ENCODE measurements around the gene CFAP91.

The CFAP91 gene
- total RNA-seq: 0.35 to 0.48 reads per million in 2 experiments

DNA sequence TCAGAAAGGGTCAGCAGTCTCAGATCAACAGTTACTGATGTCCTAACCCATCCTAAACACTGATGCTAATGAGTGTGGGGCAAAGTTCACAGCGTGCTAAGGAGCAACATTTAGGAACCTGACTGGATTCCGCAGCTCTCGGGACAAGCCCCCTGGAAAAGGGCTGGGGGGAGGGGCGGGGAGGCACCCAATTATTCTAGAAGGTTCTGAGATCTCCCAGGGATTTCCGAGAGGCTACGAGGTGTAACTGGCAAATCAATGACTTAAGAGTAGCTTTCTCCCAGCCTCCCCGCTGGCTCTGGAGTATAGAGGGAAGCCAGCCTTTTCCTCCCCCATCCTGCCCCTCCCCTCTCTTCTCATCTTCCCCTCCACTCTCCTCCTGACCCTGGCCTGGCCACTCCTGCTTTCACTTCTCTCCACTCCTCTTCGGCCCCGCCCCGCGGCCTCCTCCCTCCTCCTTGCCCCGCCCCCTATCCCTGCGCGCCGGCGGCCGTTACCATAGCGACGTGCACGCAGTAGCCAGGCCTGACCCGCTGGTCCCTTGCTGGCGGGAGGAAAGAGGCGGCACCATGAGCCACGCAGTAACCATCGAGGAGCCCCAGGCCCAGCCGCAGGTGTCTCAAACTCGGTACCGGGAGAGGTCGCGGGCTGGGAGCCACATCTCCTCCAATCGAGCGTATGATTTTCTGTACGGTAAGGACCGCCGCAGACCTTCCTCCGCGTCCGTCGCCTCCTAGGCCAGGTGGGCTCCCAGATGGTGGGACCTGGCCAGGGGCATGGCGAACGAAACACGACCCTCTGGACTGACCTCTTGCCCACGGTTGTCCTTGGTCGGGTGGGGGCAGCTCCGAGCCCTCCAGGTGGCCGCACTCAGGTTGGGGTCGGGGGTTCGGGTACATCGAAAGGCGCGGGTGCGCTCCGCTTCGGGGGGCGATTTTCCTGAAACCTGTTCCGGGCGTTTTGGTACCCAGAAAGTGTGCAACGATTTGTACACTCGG is at the start of gene CFAP91:
Gene CFAP91, plus strand, starts transcription at position 493 of the 998 bp plus-strand sequence. Its CDS starts 77 bp downstream, at position 570.
- peak; percentile 73 for DNase-seq (ENCODE audit: low read depth)

DNA sequence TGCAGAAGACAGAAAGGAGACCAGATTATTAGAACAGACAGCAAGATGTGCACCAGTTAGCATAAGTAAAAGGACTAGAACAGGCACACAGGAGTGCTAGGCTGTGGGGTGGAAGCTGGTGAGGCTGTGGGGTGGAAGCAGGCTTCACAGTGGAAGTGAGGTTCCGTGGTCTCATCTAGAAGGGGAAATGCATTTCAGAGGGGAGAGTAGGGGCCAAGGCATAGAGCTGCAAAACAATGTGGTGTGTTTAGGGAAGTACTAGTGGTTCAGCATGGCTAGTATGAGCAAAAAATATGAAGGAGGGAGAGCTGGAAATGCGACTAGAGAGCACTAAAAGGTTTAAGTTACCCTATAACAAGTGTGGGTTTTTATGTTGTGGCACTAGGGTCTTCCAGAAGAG is 48.9 kb upstream of the CFAP91 start:
- no peak for DNase-seq (ENCODE audit: low read depth)

DNA sequence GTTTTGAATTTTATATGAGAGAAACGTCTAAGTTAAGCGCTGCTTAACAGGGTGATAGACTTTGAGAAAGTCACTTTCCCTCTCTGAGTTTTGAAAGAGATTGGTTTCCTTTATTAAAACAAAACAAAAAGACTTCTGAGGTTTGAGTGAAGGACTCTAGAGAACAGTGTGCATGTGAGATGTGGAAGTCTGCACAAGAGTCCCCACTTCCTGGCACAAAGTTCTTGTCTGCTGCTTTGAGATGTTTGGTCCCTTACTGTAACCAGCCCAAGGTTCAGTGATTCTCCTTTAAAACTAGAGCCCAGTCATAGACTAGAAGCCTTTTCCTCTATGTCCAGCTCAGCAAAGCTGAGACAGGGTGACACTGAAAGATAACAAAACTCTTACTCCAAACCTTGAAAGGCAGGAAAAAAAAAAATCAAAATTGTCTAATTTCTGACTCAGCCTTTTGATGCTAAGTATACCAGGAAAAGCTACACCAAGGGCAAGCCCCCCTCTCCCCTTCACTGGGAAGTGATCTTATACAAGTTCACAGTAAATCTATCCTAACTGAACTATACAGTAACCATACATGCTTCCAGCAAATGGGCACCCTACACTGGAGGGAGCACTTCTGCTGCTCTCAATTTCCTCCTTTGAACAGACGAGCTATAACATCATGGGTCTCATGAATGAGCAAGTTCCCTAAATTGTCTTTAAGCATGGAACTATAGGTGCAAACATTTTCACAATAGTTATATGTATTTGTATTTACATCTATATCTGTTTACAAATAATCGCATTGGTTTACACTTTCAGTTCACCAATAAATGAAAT is 44.7 kb upstream of the CFAP91 start:
- no peak for DNase-seq (ENCODE audit: low read depth)

DNA sequence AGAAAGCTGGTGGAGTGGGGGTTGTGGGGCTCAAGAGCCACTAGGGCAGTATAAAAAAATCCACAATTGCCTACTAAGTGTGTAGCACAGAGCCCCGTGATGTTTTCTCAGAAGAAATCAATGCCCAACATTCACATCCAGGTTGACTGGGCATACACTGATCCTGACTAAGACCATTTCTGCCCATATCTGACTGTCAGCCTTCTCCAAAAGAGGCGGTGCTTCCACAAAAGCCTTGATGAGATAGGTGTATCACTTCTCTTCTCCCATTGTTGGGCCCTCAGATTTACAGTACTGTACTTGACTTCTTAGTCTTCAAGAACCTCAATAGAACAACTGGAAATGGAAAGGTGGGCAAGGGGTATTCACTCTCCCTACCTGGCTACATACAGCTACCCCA is 43.8 kb upstream of the CFAP91 start:
- no peak for DNase-seq (ENCODE audit: low read depth)

DNA sequence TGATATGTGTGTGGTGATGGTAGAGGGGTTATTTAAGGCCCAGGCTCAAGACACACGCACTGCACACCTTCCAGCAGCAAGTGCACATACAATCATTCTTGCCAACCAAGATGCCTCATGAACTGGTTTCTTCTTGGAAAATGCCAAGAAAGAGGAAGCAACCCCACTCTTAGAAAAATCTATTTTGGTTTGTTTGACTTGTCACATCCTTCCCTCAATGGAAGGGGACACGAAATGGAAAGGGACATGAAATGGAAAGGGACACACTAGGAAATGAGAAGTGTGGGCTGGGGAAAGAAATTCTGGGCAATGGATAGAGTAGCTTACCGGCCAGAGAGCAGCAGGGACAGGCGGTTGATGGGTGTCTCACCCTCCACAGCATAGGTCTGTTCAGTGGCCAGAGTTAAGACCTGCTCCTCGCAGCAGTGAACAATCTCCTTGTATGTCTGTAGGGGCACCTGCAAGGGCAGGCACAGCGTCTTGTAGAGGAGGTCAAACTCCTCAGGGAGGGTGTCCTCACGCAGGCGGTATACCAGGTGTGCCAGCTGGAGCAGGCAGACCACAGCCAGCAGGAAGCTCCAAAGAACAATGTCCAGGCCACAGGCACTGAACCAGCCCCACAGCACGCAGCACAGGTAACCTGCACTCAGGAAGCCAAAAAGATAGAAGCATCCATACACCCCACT is 43.1 kb upstream of the CFAP91 start:
- no peak for DNase-seq (ENCODE audit: low read depth)

DNA sequence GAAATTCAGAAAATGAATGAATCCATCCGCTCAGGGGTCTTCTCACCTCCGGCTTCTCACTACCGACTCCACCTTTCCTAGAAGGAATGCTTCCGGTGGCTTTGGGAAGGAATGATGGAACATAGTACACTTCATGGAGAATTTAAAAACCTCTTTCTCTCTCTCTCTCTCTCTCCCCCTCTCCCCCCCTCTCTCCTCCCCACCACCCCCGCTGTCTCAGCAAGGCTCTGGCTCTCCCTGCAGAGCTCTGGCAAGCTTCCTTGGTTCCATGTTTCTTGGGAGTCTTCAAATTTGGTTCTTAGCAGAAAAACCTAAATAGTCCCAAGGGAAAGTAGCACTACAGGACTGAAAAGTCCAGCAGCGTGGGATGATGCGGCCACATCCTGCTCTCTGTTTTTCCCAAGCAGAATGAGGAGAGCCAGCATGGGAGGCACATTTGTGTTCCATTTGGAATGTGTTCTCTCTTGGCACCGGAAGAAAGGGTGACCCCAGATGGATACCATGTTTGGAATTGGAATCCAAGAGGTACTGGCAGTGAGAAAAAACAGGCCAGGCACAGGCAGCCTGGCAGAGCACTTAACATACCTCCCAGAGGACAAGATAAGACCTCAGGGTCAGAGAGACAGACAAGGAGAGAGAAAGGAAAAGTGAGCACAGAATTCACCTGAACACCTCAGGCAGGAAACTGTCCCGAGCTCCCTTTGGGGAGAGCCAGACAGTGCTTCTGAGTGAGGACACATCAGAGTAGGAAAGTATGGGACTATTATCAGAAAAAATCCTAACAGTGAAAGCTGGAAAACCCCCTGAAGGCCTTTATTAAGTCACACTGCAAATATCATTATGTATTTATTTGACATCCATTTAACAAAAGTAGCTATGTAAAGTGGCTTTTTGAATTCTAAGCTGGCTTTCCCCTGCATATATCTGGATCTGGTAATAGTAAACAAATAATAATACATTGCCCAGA is 42.1 kb upstream of the CFAP91 start, which contains the start of gene POPDC2:
Gene POPDC2, minus strand, starts transcription at position 116 of the 967 bp plus-strand sequence. CDS start 166 bp downstream, outside the sequence.
- no peak for DNase-seq (ENCODE audit: low read depth)

DNA sequence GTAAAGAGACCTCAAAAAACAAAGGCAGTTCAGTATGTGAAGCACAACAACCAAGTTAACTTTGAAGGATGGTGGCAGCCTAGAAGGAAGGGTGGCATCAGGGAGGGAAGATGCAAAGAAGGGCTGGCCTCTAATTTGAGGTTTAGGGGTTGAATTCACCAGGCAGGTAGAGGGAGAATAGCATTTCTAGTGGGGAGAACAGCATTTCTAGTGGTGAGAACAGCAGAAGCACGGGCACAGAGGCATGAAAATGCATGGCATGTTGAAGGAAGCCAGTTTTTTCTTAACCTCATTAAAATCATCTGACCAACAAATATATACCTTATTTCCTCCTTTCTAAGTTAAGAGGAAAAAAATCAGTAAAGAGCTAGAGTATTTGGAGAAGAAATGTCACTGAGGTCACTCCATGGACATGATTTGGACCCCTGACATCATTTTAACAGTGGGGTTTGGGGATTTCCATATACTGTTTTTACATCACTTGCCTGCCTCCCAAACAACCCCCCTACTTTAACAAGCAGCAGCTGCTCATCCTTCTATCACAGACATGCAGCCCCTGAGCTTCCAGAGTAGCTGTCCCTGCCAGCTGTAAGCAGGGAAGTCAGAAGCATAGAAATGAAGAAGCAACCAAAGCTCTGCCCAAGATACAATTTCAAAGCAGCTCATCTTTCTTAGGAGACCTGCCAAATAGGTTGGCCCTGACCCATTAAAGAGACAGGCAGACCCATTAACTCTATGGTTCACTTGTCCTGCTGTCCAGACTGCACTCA is 40.0 kb upstream of the CFAP91 start:
- no peak for DNase-seq (ENCODE audit: low read depth)

DNA sequence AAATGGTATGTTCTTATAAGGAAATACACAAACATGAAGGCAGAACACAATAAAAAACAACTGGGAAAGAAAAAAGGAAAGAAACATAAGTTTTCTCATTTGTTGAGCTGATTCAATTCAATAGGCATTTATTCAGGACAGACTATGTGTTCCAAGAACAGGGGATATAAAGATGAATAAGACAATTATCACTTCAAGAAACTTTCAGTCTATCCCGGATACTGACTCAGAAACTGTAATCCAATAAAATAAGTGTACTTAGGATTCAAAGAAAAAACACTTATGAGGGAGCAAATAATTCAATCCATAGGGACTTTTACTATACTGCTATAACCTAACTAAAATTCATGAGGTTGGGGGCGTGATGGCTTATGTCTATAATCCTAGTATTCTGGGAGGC is 38.9 kb upstream of the CFAP91 start:
- DNase-seq (ENCODE audit: low read depth): no peak

DNA sequence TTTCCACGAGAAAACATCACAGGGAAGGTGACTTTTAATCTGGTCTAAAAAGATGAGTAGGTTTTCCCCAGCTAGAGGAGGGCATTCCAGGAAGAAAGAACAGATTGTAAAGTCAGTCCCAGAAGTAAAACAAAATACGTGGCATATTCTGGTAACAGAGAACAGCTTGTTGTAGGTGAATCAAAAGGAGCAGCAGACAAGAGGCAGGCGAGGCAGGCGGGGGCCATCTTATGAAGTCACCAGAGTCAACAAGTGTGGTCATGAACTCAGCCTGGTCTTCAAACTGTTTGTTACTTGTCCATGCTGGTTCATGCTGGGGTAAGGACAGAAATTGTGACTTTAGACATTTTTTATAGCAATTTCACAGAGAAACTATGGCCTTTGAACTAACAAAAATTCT is 38.5 kb upstream of the CFAP91 start:
- no peak for DNase-seq (ENCODE audit: low read depth)

DNA sequence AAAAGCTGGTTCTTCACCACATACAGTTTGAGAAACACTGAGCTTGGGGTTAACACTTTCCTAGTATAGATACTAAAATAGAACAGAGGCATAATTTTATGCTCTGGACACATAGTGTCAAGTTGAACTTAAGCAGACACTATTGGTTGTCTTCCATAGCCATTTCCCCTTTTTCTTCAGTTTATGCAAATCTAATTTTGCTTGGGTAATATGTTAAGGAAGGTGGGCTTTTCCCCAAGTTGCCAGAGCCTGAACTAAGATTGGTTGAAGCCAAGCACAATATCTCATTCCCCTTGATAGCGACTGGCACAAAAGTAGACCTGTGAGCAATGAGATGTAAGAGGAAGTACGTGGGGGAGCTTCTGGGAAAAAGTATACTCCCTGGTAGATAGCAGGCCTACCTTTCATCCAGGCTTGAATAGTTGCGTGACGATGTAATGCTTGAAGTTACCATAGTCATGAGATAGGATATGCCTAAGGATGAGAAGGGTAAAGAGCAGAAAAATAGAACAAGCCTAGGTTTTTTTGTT is 37.9 kb upstream of the CFAP91 start:
- no peak for DNase-seq (ENCODE audit: low read depth)

DNA sequence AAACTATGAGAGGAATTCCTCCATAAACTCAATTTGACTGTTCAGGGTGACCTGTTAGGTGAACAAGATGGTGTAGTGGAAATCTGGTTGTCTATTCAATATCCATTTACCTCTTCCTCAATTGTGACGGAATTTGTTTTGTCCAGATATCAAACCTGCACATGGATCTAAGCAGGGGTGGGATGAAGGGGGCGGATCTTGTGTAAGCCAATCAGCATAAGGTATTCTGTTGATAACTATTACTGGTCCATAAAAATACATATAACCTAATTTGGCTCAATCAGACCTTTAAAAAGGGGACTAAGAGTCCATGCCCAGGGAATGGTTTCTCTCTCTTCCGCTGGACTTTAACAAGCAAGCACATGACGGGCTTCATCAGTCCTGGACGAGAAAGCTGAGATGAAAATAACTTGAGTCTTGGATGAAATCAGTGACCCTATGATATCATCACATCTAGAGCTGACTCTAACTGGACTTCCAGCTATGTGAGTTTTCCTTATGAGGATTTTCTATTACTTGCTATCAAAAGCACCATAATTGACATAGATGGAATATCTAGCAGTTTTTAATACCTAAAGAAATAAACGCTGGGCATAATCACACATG is 36.8 kb upstream of the CFAP91 start:
- no peak for DNase-seq (ENCODE audit: low read depth)

DNA sequence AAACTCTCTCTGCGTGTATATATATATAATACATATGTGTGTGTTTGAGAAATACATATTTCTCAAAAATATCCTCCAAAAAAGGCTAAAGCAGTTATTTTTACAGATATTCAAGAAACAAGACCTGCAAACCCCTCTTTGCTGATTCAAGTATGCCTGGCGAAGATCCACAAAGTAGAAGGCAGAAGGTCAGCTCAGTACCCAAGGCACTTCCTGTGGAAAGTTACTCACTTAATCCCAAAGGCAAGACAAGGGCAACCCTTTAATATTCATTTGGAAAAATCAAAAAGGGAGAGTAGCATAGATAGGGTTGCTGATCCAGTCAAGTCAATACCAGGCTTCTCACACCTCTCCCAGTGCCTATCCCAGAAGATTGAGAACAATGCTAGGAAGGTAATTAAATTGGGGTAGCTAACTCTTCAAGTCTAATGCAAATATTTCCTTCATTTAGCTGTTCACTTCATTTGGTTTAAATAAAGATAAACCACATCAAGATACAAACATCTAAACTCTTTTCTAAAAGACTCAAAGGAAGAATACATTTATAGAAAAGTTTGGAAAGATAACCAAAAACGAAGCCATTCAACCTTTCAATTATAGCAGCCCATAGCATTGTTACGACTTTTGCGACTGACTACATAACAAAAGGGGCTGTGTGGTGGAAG is 32.8 kb upstream of the CFAP91 start:
- no peak for DNase-seq (ENCODE audit: low read depth)

DNA sequence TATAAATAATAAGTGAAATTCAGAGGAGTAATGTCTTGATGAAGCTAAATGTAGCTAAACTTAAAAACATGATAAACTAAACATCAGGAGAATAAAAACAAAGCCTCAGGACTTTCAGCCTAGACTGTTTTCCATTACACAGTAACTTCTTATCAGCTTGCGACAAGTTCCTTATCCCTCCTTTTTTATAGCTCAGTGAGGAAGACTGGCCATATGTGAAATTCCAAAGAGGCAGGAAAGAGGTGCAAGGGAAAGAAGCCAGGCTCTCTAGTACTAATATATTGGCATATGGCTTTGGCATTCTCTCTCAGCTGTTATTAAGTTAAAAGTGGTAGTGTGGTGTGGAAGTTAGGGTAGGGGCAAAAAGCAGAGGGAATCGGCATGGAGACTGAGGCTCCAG is 30.0 kb upstream of the CFAP91 start:
- DNase-seq (ENCODE audit: low read depth): no peak

DNA sequence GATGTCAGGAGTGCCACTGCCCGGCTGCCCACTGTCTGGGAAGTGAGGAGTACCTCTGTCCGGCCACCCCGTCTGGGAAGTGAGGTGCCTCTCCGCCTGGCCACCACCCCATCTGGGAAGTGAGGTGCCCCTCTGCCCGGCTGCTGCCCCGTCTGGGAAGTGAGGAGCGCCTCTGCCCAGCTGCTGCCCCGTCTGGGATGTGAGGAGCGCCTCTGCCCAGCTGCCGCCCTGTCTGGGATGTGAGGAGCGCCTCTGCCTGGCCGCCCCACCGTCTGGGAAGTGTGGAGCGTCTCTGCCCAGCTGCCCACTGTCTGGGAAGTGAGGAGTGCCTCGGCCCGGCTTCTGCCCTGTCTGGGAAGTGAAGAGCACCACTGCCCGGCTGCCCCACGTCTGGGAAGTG is 28.9 kb upstream of the CFAP91 start:
- DNase-seq (ENCODE audit: low read depth): no peak

DNA sequence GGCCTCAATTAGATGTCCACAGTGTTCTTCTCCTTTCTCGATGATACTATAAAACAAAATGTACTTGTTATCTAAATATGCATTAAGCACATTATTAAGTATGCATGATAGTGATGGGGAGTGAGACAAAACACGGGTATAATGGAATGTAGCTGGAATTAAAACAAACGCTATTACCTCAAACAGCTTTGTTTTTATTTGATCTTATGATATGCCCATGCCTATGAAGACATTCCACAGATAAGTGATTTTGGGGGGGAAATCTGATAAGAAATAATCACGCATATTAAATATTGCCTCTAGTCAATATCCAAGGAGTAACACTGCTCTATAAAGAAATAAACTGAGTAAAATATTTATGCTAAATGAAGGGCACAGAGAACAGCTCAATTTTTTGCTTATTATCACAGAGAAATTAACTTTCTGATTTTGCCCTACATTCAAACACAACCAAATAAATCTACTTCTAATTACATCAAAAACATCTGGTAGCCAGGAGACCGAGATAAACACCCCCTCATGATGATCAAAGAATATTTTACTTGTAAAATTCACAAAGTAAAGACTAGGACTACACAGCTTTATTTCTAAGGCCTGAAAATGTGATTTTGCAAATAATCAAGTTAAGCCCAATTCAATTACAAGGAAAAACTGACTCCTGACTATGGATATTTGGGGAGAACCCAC is 27.5 kb upstream of the CFAP91 start:
- no peak for DNase-seq (ENCODE audit: low read depth)

DNA sequence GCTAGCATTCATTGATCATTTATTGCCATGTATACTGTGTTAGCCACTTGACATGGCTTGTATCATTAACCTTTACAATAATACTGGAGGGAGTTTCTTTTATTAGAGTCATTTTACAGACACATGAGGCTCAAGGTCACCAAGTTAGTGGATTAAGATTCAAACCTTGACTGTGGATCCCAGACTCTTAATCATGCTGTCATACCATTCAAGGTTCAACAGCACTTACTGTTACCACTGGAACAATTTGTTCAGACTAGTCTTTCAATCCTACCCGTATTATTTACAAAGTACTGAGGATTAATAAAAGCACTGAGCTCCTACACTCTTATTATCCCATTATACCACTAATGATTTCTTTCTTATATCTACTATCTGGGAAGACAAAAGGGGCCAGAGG is 26.8 kb upstream of the CFAP91 start:
- DNase-seq (ENCODE audit: low read depth): no peak

DNA sequence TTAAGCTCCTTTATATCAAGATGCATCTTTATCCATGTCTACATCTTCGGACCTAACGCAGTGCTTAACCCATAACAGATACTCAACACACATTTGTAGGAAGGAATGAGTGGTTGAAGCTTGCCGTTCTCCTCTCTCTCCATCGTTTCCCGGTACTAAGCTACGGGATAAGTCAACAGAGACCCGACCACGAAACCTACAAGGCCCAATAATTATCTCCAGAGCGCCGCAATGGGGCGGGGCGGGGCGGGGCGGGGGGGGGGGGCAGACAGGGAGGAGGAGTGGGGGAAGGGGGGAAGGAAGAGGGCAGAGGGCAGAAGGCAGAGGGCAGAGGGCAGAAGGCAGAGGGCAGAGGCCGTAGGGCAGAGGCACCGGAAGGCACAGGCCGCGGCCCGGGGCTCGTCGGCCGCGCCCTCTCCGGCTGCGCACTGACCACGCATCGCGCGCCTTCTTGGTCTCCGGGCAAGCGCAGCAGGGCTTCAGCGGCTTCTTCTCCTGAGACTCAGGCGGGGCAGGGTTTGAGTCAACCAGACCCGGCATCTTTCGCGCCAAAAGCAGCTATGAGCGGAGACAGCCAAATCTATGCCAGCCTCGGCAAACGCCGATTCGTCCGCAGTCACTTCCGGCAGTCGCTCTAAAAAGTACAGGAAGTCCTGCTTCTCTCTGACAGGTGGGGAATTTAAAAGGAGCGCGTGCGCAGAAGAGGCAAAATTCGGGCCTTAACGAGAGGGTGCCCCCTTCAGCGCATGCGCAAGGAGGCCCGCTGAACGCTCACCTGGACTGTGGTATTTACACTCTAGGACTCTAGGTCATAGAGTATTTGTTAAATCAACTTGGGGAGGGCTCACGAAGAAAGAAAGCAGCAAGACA is 25.8 kb upstream of the CFAP91 start, which contains the start of gene COX17:
Gene COX17, minus strand, starts transcription at position 636 of the 870 bp plus-strand sequence. Its CDS starts 96 bp downstream, at position 540.
- peak; percentile 94 for DNase-seq (ENCODE audit: low read depth)
